Astrocyte (in vitro differentiated cells and primary cell): Measurements from ENCODE around the gene CENATAC.

Experiments
- EZH2 ChIP-seq: IDR thresholded peaks from 2 replicates; pipeline ENCODE4 v1.6.1; 2012; ENCODE audit warnings: mild to moderate bottlenecking, low read length, inconsistent platforms; ENCODE audit not compliant: insufficient read depth
- TF ChIP-seq, protein P1 (sequence below): IDR thresholded peaks from 2 replicates; pipeline ENCODE4 v1.5.1; 2011; ENCODE audit warnings: low read depth, mild to moderate bottlenecking, inconsistent platforms, low read length, moderate library complexity; ENCODE audit not compliant: insufficient read depth

DNA sequence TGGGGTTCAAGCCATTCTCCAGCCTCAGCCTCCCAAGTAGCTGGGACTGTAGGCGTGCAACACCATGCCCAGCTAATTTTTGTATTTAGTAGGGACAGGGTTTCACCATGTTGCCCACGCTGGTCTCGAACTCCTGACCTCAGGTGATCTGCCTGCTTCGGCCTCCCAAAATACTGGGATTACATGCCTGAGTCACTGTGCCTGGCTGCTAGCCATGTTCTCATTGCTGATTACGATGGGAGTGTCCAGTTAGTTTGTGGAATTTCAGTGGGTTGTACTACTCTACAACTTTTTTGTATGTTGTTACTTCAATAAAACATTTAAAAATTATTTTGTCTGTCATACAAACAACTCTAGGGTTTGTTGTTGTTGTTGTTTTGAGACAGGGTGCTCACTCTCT is 64.8 kb downstream of the CENATAC start:
- TF ChIP-seq, protein P1, sequence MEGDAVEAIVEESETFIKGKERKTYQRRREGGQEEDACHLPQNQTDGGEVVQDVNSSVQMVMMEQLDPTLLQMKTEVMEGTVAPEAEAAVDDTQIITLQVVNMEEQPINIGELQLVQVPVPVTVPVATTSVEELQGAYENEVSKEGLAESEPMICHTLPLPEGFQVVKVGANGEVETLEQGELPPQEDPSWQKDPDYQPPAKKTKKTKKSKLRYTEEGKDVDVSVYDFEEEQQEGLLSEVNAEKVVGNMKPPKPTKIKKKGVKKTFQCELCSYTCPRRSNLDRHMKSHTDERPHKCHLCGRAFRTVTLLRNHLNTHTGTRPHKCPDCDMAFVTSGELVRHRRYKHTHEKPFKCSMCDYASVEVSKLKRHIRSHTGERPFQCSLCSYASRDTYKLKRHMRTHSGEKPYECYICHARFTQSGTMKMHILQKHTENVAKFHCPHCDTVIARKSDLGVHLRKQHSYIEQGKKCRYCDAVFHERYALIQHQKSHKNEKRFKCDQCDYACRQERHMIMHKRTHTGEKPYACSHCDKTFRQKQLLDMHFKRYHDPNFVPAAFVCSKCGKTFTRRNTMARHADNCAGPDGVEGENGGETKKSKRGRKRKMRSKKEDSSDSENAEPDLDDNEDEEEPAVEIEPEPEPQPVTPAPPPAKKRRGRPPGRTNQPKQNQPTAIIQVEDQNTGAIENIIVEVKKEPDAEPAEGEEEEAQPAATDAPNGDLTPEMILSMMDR = no peak
- TF ChIP-seq EZH2 = no peak
